GM21360 (cell line): ENCODE results near the gene SPECC1.
"Not testable (repeated sequence)": the region's sequence is repeated elsewhere in the genome, so short reads cannot be mapped to it uniquely, and the experiment has no call there.

Source experiments
- ATAC-seq: cut with Tn5 transposase; IDR thresholded peaks from one replicate; pipeline ENCODE4 v1.9.1; 2021; ENCODE audit warnings: mild to moderate bottlenecking, moderate library complexity; ENCODE audit not compliant: unreplicated experiment

The SPECC1 gene

GRCh38 chr17:20228410-20228809 lies 219.3 kb downstream of the SPECC1 start:
- no peak for ATAC-seq

DNA sequence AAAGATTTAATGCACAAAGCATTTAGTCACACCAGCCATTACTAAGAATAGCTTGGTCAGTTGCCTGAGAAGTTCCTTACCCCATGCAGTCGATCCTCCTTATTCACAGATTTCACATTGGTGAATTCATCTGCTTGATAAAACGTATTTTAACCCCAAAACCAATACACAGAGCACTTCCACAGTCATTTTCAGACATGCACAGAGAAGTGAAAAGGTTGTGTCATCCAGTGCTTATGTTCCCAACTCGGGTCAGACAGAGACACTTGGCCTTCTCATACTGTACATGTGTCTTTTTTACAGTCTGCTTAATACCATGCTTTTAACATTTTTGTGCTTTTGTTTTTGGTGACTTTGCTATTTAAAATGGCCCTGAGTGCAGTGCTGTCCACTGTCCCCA lies 219.7 kb downstream of the SPECC1 start:
- ATAC-seq, result no peak

DNA sequence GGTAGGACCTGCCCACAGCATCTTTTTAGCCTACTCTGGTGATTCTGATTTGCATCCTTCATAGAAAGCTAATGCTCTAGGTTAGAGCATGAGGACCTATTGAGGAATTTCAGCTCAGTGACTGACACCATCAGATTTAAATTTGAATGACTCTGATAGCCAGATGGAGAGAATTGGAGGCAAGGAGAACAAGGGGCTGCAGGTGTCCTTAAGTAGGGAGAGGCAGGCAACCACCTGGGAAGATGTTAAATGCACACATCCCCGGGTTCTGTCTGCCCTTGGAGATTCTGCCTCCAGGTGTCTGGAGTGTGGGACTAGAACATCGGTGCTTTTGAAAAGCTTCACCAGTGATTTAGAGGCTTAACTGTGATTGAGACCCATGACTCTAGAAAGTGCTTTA lies 221.8 kb downstream of the SPECC1 start:
- no peak for ATAC-seq

DNA sequence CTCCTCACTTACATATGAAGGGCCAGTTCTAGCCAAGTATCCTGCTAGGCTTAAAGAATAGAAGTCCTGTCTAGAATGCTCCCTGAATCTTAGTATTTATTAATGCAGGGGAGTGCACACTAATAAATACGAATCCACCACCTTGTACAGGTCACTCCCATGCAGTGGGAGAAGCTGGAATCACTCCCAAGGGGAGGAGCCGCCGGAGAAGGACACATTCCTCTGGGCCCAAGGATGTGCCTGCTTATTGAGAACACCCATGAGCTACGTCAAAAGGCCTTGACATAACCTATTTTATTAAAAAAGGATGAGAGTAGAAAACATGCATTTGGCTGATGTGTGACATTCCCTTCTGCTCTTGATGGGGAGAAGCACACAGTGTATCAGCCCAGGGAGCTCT lies 223.5 kb downstream of the SPECC1 start:
- ATAC-seq, result no peak

- no peak for ATAC-seq
Measured at GRCh38 chr17:20234276-20234675, 225.1 kb downstream of the SPECC1 start.

DNA sequence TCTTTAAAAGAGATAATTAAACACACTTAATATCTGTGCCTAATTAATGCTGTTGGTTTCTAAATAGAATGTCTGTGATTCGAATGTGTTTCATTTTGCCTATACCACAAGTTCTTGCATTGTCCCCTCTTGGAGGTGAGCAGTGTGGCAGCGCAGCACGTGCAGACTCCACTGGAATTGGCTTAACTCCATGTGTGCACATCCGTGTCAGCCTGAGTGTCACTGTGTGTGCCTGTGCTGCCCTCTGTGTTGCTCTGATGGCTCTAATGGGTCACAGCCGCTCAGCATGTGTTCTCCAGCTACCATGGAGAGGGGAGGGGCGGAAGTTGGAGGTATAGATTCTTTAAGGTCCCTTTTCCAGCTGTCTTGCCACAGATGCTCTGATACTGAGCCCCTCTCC lies 226.6 kb downstream of the SPECC1 start:
- no peak for ATAC-seq

- ATAC-seq, result no peak
Measured at GRCh38 chr17:20236578-20237227, 227.5 kb downstream of the SPECC1 start.

GRCh38 chr17:20239776-20240175 lies 230.6 kb downstream of the SPECC1 start:
- ATAC-seq, result not testable (repeated sequence)

DNA sequence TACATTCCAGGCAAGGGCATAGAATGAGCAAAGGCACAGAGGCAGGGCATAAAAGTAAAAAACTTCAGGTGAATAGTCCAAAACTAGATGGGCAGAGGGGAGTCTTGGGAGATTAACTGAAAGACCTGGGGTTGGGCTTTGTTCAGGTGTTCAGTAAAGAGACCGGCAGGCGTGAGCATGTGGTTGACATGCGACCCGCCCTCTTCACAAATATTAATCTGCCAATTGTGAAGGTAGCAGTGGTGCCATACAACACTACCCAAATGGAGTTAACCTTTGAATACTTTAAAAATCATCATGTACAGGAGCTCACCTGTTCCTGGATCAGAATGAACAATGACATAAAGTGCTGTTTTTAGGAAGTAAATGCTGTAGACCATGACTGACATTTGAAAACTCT lies 232.7 kb downstream of the SPECC1 start:
- ATAC-seq, result no peak

DNA sequence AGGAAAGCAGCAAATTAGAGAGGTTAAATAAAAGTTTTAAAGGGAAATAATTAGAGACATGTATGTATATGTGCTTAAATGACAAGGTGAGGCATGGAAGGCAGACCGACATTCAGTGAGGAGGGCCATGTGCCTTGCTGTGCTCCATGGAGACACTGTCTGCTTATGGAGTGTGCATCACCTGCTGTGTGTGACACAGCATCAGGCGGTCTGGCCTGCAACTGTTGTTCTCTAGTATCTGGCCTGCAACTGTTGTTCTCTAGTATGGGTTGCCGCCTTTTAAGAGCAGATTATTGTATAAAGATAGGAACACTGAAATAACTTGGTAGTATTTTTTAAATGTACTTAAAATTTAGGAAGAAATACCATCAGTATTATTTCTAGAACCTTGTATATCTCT lies 233.1 kb downstream of the SPECC1 start:
- ATAC-seq, result no peak

GRCh38 chr17:20243524-20243923 lies 234.4 kb downstream of the SPECC1 start:
- no peak for ATAC-seq

GRCh38 chr17:20244671-20245070 lies 235.5 kb downstream of the SPECC1 start:
- no peak for ATAC-seq

DNA sequence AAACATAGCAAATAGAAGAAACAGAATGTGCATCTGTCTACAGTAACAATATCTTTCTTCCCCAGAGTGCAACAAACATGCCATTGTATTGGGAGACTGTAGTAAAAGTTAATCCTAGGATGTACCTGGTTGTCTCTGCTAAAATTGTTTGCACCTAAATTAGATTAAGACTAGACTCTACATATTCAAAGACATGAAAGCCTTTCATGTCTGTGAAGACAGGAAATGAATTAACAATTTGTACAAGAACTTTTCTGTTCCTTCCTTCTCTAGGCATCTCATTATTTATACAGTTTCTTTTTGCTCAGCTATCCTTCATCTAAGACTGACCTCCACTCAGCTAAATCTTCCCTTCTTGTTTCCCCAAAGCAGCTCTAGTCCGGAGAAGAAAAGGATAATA lies 237.5 kb downstream of the SPECC1 start:
- no peak for ATAC-seq

- ATAC-seq, result no peak
Measured at GRCh38 chr17:20253323-20253722, 244.2 kb downstream of the SPECC1 start.

GRCh38 chr17:20254541-20254940 lies 245.4 kb downstream of the SPECC1 start:
- ATAC-seq, result no peak

- no peak for ATAC-seq
Measured at GRCh38 chr17:20256144-20256543, 247.0 kb downstream of the SPECC1 start.

- ATAC-seq, result no peak
Measured at GRCh38 chr17:20257008-20257407, 247.8 kb downstream of the SPECC1 start.

- ATAC-seq, result no peak
Measured at GRCh38 chr17:20257798-20258197, 248.6 kb downstream of the SPECC1 start.

GRCh38 chr17:20259668-20260067 lies 250.5 kb downstream of the SPECC1 start:
- no peak for ATAC-seq

DNA sequence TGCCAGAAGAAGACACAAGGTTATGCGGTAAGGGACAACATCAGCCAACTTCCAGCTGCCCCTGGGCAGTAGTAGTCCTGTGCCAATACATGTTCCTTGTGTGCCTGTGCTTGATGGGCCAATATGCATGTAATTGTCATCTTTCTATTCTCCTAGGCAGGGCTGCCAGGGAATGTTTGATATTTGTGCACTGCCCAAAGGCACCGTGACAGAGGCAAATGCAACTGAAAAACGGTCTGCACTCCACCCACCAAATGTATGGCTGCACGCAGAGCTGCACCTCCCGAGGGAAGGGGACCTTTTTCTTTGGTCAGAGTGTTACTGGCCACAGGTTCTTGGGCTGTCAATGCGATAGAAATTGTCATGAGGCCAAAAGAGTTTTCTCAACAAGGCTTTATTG lies 251.1 kb downstream of the SPECC1 start:
- no peak for ATAC-seq

DNA sequence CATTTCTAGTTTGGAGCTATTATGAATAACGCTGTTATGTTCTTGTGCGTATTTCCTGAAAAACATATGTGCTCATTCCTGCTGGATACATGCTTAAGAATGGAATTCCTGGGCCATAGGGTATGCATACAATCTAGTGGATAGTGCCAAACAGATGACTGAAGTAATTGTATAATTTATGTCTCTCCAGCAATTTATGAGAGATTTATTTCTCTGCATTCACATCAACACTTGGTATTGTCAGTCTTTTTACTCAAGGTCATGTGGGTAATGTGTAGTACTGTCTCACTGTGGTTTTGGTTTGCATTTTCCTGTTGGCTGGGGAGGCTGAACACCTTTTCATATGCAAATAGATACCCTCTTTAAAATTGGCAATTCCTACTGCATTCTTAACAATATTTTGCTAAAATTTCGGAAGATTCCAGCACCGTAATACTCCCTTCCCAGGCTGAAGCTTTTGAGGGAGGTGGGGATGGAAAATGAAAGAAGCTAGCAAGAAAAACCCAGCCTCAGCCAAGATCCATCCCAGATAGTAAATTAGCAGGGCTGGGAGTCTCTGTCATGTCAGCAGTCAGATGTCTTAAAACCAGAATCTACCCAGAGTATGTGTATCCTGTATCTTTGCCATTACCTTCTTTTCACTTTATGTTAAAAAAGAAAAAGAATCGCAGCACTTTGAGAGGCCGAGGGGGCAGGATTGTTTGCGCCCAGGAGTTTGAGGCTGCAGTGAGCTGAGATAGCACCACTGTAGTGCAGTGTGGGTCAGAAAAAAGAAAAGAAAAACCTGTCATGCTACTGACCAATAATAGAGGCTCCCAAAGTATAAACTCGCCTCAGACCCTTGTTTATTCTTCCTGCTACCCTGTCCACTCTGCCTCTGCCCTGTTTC lies 253.3 kb downstream of the SPECC1 start:
- no peak for ATAC-seq

GRCh38 chr17:20263115-20263433 lies 253.9 kb downstream of the SPECC1 start:
- ATAC-seq, result not testable (repeated sequence)

GRCh38 chr17:20263595-20263994 lies 254.4 kb downstream of the SPECC1 start:
- ATAC-seq, result no peak
